Femur (tissue), 1 donor: ENCODE data around the gene ABCB9.
"Not testable (repeated sequence)": the region's sequence is repeated elsewhere in the genome, so short reads cannot be mapped to it uniquely, and the experiment has no call there.

Experiments used
- DNase-seq: peaks from one replicate; pipeline ENCODE4 v3.0.0-alpha.2; 2017

ABCB9 gene

DNA sequence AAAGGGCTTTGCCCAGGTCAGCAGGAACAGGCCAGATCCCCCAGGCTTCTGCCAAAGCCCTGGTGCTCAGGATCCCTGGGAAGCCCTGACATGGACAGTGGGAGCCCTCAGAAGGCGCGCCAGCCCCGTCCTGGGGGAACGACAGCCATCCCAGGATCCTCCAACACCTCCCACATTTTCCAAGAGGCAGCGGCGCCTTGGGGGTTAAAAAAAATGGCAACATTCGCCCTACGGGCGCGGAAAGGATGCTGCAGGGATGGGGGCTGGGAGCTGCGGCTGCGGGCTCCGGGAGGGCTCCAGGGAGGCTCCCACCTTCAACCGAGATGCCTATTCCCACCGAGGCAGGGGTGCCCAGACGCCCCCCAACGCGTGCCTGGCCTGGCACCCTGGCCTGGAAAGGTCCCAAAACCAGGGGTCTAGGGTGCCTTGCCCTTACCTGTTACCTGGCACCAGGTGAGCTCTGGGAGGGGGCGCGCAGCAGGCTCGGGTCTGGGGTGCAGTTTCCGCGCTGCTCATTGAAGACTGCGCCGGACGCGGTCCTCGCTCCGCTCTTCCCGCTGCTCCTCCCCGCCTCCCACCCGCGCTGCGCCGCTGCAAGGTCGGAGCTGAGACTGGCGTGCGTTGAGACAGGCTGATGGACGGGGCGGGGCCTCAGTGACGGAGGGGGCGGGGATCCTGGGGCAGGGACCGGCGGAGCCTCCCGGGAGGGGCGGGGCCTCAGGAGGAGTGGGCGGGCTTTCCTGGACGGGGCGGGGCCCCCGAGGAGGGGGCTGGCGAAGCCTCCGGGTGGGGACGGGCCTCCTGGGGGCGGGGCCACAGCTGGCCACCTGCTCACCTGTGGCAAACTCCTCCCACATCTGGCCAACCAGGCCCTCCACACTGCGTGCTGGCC lies at the start of gene ABCB9:
ABCB9 (minus strand) TSS at position 613 of the 892 bp plus-strand sequence. CDS start 6,228 bp downstream, outside the sequence.
- peak; percentile 94 for DNase-seq

DNA sequence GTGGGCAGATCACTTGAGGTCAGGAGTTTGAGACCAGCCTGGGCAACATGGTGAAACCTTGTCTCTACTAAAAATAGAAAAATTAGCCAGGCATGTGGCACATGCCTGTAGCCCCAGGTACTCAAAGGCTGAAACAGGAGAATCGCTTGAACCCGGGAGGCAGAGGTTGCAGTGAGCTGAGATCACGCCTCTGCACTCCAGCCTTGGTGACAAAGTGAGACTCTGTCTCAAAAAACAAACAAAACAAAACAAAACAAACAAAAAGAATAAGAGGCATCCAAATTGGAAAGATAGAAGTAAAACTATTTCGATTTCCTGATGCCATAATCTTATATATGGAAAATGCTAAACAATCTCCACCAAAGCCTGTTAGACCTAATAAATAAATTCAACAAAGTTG lies 48.2 kb upstream of the ABCB9 start:
- DNase-seq, result not testable (repeated sequence)

DNA sequence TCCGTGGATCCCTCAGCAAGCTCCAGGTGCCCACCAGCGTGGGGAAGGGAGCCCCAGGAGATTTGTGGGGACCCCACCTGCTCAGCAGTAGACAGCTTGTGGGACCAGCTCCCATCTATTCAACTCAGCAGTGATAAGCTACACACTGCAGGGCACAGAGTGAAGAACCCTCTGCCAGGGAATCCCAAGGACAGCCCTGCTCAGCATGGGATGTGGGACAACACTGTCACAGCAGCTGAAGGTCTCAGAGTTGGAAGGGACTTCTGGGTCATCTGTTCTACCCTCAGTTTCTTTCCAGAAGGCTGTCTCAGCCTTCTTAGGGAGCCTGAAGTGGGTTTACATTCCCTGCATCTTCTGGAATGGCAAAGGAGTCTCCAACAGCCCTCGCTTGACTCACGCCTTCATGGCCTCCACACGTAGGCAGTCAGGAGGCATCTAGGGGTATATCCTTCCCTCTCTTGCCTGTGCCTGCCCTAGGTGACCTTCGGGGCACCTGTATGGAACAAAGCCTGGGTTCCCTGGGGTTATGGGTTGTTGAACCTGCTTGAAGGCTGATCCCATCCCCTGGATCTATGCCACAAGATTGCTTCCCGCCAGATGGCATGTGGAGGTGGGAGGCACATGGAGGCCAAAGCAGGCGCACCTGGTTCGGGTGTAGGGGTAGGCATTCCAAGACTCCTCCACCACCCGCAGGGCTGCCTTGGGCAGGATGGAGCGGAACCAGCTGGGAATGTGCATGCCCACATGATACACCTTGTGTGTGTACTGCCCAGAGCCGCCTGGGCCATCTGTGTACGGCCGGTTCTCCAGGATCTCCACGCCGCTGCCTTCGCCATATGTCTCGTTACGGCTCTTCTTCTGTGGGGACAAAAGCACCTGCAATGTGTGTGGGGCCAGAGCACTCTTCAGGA lies 47.2 kb upstream of the ABCB9 start:
- no peak for DNase-seq

DNA sequence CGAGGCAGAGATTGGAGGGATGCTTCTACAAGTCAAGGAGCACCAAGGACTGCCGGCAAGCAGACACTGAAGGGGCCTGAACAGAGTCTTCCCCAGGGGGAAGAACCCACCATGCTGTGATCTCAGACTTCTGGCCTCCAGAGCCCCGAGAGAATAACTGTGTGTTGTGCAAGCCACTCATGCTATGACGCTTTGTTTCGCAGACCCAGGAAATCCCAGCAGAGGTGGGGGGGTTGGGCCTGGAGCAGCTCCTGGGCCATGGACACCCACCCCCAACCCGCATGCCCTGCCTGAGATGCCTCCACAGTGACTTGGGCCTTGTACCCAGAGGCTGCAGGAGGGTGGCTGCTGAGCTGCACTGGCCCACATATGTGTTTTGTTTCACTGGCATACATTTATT lies 45.4 kb upstream of the ABCB9 start:
- no peak for DNase-seq

DNA sequence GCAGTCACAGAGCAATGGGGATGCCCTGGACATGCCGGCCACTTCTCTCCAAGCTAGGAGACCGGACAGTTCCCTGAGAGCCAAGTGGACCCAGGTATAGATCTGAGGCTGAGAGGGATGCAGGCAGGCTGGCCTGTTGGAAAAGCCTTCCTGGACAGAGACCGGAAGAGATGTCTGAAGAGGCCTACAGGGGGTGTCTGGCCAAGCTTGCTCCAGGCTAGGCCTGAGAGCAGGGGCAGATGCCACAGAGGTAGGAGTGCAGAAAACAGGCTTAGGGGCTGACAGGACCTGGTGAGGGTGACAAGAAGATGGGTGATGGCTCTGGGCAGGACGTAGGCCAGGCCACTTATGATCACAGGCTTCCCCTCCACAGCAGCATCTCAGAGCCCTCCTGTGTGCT lies 44.4 kb upstream of the ABCB9 start:
- no peak for DNase-seq

DNA sequence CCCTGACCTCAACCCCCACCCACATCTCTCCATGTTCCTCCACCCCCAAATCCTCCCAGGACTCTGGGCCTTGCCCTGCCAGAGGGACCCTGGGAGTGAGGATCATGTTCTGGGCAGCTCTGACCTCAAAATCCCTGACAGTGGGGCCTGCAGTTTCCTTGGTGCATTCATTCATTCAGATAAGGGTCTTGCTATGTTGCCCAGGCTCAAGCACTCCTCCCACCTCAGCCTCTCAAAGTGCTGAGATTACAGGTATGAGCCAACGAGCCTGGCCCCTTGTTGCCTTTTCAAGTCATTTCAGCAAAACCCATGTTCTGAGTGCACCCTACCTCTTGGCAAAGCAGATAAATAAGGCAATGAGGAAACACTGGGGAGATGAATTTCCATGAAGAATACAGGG lies 43.8 kb upstream of the ABCB9 start:
- DNase-seq, result no peak

DNA sequence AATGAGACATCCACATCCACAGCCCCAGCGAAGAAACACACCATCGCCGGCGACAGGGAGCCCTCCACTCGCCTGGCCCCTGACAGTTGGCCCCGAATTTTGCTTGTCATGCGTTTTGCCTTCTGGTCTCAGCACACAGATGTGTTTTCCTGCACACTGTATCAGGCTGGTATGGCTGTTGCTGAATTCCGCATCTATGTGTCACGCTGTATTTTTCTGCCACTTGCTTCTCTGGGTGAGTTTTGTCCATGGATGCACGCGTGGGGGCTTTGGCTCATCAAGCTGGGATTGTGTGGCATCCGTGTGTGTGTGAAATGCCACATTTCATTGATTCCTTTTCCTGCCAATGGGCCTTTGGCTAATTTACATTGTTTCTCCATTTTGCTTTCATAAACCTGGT lies 40.7 kb upstream of the ABCB9 start:
- no peak for DNase-seq

DNA sequence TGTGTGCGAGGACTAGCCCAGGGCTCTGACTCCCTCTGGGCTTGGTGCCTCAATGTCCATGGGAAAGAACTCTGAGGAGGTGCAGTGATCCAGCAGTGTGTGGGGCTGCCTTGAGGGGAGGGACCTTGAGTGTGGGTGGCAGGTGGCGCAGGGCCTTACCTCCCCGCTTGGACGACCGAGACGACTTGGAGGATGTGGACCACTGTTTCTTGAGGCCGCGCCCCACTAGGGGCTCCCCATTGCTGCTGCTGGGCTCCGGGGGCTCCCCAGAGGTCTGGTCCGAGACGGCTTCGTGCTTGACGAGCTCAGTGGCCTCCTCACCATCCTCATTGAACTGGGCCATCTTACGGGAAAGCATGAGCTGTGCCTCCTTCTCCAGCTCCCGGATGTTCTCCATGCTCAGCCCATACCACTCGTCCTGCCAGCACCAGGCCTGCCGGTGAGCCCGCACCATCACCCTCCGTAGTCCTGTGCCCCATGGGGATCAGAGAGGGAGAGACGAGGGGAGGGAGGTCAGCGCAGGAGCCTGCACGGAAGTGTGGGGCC lies 38.9 kb upstream of the ABCB9 start:
- no peak for DNase-seq

DNA sequence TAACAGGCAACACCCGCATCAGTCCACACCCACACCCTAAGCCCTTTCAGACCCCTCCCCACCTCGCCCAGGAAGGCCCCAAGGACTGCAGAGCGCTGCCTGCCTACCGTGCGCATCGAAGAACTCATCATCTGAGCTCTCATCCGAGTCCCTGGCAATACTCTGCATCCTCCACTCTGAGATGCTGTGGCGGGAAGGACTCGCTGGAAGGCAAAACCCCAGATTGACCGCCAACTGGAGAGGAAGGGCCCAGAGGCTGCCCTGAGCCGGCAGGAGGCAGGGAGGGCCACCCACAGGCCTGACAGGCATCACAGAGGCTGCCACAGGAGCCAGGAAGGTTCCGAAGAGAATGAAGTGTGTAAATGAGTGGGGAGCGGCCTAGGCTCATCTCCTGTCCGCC lies 38.0 kb upstream of the ABCB9 start:
- DNase-seq, result no peak

DNA sequence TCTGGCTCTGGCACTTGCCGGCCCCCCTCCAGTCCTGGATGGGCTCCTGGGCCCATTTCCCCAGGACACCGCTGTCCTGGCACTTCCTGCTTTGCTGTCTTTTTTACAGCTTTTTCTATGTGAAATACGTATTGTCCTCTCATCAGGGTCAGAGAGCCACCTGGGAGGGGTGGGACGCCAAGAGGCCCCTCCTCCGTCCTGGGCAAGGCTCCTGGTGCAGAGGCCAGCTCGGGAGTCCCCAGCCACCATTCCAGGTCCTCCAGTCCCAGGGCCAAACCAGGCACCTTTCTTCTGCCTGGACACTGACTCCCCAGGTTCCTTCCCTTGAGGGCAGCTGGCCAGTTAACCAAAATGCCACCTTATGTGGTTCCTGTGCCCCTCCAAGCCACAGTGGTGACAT lies 37.0 kb upstream of the ABCB9 start:
- no peak for DNase-seq

DNA sequence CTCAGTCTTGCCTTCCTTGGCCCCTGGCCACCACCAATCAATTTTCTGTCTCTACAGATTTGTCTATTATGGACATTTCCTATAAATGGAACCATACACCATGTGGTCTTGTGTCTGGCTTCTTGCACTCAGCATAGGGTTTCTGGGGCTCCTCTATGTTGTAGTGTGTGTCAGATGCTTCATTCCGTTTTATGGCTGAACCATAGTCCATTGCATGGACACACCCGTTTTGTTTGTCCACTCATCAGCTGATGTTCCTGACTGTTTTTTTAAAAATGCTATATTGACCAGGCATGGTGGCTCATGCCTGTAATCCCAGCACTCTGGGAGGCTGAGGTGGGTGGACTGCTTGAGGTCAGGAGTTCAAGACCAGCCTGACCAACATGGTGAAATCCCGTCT lies 35.2 kb upstream of the ABCB9 start:
- DNase-seq, result no peak

DNA sequence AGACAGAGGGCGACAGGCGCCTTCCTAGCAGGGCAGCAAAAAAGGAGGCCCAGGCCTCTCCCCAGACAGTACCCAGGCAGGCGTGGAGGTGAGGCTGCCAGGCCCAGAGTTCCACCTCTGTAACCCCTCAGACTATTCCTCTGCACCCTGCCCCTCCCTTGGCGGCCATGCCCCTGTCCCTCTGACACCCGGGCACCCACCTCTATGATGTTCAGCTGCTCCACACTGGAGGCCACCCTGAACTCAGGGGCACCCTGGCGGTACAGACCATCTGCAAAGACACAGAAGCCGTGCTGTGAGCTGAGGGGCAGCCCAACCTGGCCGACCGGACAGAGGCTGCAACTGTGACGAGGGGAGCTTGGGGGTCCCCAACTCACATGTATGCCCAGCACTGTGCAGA lies 34.3 kb upstream of the ABCB9 start:
- DNase-seq, result no peak

DNA sequence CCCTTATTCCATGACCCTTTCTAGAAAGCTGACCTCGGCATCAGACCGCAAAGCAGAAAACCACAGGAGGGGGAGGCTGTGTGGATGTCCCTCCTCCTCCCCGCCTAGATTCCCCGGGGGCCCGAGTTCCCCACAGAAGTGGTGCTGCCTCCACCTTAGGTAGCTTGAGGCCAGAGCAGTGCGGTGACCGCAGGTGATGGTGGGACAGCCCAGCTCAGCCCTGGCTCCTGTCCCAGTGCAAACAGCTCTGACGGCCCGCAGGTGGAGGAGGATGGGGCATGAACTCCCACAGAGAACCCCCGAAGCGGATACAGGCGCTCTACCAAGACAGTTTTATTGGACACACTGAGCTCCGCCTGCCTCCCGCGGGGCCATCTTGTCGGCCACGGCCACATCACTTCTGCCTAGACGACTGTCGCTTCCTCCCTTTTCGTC lies 33.7 kb upstream of the ABCB9 start:
- no peak for DNase-seq

DNA sequence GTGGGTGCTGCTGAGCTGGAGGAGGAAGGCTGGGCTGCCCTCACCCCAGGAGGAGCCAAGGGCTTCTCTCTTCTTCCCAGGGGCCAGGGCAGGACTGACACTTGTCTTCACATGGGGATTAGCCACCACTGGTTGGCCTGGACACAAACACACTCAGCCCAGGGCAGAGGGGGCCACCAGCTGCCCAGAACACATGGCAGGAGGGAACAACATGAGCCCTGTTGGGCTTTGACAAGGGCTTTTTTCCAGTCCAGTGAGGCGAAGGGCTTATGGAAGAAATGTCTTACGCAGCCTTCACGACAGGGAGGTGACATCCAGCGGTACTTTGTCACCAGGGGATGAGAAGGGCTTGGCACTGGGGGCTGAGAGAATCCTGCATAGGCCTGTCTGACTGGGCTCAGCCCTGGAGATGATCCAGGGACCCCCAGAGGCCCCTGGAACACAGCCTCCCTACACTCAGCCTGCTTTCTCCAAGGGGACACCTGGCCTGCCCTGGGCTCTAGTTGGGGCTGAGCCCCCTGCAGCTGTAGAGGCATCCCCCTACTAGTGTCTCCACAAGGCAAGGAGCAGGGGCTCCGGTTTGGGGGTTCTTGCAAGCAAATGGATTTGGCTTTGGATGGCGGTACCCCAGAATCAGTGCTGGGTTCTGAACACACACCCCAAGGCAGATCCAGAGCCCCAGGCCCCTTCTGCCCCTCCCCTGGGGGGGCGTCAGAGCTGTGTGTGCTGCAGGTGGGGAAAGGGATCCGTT lies 33.1 kb upstream of the ABCB9 start:
- DNase-seq, result no peak

DNA sequence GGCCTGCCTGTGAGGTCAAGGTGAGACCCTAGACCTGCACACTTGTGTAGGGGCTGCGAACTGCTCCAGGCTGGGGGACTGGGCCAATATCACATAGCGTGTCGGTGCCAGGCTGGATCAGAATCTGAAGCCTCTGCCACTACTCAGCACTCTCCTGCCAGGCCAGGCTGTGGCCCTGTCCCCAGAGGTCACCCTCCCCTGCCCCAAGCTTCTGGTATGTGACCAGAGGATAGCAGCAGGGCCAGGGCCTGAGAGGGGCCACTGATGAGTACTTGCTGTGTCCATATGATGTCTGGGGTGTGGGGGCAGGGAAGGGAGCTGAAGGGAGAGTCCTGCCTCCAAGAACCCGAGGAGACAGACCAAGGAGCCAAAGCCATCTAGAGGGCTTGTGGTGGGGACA lies 32.1 kb upstream of the ABCB9 start:
- no peak for DNase-seq

DNA sequence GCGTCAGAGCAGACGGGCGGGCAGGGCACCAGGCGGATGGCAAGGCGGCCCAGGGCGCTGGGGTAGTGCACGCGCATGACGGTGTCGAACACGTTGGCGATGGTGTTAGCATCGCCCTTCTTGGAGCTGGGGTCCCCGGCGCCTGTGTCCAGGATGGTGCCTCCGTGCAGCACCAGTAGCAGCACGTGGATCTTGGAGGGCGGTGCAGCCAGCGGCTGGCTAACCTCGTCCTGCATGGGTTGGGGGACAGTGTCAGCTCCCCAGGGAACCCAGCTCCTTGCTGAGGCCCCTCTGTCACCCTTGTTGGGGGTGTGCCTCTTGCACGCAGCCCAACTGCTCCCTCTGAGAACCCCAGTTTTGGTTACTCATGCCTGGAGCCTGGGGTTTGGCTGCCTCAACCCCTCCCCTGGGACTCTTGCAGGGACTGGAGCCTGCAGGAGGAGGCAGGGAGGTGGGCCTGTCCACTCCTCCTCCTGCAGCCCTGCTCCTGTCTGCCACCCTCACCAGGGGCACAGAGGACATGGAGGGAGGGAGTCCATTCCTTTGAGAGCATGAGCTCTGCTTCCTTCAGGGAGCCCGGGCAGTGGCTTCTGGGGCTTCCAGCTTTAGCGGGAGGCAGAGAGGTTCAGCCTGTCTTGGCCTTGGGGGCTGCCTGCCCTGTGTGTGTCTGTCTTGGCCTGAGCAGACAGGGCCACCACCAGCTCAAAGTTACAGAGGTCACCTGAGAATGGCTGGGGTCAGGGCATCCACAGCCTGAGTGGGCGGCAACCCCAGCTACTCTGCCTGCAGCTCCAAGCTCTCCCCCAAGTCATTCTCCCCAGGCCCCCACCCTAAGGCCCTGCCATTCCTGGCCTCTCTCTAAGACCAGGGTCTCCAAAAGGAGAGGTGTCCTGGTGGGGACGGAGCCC lies 31.3 kb upstream of the ABCB9 start:
- no peak for DNase-seq

DNA sequence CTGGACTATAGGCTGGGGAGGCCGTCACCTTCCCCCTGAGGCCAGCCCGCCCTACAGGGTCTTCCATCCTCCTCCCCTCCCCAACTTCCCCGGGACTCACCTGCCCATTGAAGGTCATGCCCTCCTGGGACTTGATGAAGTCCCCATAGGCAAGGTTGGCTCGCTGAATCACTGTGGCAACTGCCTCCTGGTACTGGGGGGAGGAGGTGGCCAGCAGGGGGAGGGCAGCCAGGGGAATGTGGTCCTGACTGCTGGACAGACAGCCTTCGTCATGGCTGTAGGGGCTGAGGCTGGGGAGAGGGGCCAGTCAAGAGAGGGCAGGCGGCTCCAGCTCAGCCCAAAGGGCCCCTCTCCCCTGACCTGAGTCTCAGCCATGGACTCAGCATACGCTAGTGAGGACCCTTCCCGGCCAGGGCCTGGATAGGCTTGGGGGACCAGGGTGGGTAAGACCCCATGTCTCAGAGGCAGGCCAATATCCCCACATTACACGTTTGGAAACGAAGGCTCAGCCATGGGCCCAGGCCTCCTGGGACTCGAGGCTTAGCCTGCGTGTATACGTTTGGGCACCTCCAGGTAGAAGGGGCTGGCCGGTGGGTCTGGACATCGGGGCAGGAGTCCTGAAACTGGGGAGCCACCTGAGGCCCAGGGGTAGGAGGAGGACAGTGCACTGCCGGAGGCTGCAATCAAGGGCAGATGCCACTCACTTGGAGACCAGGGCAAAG lies 30.5 kb upstream of the ABCB9 start:
- no peak for DNase-seq

DNA sequence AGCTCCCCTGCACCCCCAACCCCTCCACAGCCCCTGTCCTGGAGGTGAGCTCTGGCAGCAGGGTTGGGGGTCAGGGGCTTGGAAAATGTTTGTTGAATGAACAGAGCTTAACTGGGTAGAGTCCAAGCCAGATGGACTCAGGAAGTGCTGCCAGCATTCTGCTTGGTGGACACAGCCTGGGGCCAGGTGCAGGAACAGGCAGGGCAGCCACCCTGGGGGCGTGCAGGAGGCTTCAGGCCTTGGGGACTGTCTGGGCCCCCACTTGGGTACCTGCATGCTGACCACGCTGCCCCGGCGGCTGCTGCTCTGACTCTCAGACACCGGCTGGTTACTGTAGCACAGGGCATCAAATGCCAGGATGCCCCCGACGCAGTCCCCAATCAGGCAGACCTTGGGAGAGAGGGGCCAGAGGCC lies 29.9 kb upstream of the ABCB9 start:
- DNase-seq, result no peak

DNA sequence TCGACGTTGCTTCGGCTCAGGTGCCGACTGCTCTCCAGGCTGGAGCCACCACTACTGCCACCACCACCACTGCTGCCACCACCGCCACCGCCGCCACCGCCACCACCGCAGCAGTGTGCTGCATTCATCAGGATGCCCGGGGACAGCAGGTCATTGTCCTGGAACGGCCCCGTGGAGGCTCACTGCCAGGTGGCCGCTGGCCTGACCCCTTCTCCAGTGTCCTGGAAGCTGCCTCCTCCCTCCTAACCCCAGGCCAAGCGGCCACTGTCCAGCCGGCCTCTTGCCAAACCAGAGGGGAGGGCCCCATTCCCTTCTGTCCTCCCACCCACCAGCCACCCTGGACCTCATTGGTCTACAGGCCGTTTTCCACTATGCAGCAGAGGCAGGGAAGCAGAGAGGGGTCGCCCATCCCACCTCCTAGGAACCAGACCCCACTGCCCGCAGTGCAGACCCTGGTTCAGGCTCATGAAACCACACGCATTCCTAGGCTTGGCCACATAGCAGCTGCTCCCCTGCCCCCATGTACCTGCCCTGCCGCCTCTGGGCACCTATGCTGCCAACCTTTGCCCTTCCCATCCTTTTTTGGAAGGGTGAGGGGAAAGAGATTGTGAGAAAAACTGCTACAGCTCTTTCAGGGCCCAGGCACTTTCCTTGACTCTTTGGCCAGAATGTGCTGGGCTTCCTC lies 29.4 kb upstream of the ABCB9 start:
- no peak for DNase-seq

DNA sequence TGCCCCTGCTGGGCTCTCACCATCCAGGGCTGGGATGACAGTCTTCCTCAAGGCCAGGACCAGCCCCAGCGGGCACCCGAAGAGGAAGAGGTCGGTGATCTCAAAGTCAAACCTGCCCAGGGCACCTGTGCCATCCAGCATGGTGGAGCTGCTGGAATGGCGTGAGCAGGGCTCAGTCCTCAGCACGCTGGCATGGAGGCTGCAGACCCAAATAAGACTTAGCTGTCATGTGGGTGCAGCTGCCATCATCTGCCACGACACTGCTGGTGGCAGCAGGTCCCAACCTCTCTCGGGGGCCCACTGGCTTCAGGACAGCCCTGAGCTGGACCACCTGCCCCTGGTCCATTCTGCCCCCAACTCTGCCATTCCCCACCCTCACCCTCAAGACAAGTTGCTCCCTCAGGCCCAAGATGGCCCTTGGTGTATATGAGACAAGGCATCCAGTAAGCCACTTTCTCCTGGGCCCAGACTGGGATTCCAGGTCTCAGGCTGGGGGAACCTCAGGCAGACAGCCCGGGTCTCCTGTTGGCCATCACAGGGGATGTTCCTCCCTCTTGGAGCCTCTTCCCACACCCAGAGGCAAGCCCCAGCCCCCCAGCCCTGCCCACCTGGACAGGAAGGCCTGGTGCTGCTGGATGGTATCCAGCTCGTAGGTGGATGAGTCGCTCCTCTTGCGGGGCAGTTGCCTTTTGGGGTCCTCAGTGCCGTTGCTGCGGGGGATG lies 28.7 kb upstream of the ABCB9 start:
- no peak for DNase-seq
